GM19372 (cell line): ENCODE measurements around the gene ZNHIT2.
"Not testable (repeated sequence)": the region's sequence is repeated elsewhere in the genome, so short reads cannot be mapped to it uniquely, and the experiment has no call there.

Source experiments
- ATAC-seq: cut with Tn5 transposase; IDR thresholded peaks from one replicate; pipeline ENCODE4 v1.9.1; 2021; ENCODE audit warnings: mild to moderate bottlenecking, low read depth, moderate library complexity; ENCODE audit not compliant: unreplicated experiment

The ZNHIT2 gene

GRCh38 chr11:65121447-65121864 lies 4.0 kb upstream of the ZNHIT2 start:
- no peak for ATAC-seq

- ATAC-seq = no peak
Observed at GRCh38 chr11:65120831-65121230, 3.3 kb upstream of the ZNHIT2 start.

- no peak for ATAC-seq
Observed at GRCh38 chr11:65119670-65119995, 2.1 kb upstream of the ZNHIT2 start.

GRCh38 chr11:65118891-65119669 lies 1.6 kb upstream of the ZNHIT2 start:
- ATAC-seq = not testable (repeated sequence)

GRCh38 chr11:65118097-65118837 lies 766 bp upstream of the ZNHIT2 start:
- ATAC-seq = no peak

GRCh38 chr11:65116370-65117205 lies 913 bp downstream of the ZNHIT2 start:
- no peak for ATAC-seq

- no peak for ATAC-seq
Observed at GRCh38 chr11:65115361-65116082, 2.0 kb downstream of the ZNHIT2 start.

- no peak for ATAC-seq
Observed at GRCh38 chr11:65114538-65115171, 2.8 kb downstream of the ZNHIT2 start.

GRCh38 chr11:65113839-65114238 lies 3.7 kb downstream of the ZNHIT2 start:
- ATAC-seq = no peak

GRCh38 chr11:65113361-65113756 lies 4.1 kb downstream of the ZNHIT2 start:
- no peak for ATAC-seq

GRCh38 chr11:65112546-65113360 lies 4.7 kb downstream of the ZNHIT2 start:
- ATAC-seq = no peak

- peak; percentile 62 for ATAC-seq
Observed at GRCh38 chr11:65111744-65112545, 5.6 kb downstream of the ZNHIT2 start, which contains the start of gene TM7SF2. TM7SF2 (plus strand) TSS chr11:65111872; CDS start chr11:65112016, 144 bp downstream.

- no peak for ATAC-seq
Observed at GRCh38 chr11:65111159-65111743, 6.2 kb downstream of the ZNHIT2 start.

- ATAC-seq = no peak
Observed at GRCh38 chr11:65110354-65110861, 7.1 kb downstream of the ZNHIT2 start.

- no peak for ATAC-seq
Observed at GRCh38 chr11:65109231-65110198, 8.0 kb downstream of the ZNHIT2 start.

GRCh38 chr11:65108469-65109123 lies 8.9 kb downstream of the ZNHIT2 start:
- no peak for ATAC-seq
